HEK293 (cell line): Measurements from ENCODE around the gene HS3ST6.

Source experiments
- CTCF ChIA-PET: fragments of 350-600 bp; formaldehyde crosslinking; extraction: SDS; loops from one replicate; lab custom pipeline; 2021; ENCODE audit warnings: antibody characterized with exemption; lab: Yijun Ruan, JAX
- POLR2A ChIA-PET: fragments of 300-600 bp; formaldehyde crosslinking; extraction: SDS; loops from one replicate; lab custom pipeline; 2020; ENCODE audit warnings: antibody characterized with exemption, inconsistent platforms; lab: Yijun Ruan, JAX
- H3K27ac ChIP-seq: fragments of 200-500 bp; sonication (Bioruptor generic); 2 replicates; pipeline ENCODE4 v1.5.1; 2014; ENCODE audit warnings: low read depth, low read length, control low read depth, inconsistent platforms; ENCODE audit errors: extremely low read depth
- H3K36me3 ChIP-seq, 2 experiments: fragments of 200-500 bp in 1 of 2; sonication (Bioruptor generic) in 1 of 2; 1 replicate in 1 of 2; 2 replicates in 1 of 2; pipeline ENCODE4 v1.5.1; 2014 to 2017; ENCODE audit warnings: inconsistent platforms in 2 of 2, low read length in 2 of 2; ENCODE audit not compliant: control insufficient read depth in 2 of 2, insufficient read depth in 1 of 2
- H3K4me1 ChIP-seq: fragments of 200-500 bp; sonication (Bioruptor generic); 2 replicates; pipeline ENCODE4 v1.5.1; 2014; ENCODE audit warnings: mild to moderate bottlenecking, low read length, inconsistent platforms; ENCODE audit not compliant: control insufficient read depth, insufficient read depth
- H3K4me3 ChIP-seq: 2 replicates; pipeline ENCODE4 v1.5.1; 2011; ENCODE audit warnings: low read depth, mild to moderate bottlenecking, control low read depth, low read length, moderate library complexity
- H3K9me3 ChIP-seq: fragments of 200-500 bp; sonication (Bioruptor generic); 2 replicates; pipeline ENCODE4 v1.5.1; 2014; ENCODE audit warnings: low read depth, low read length, inconsistent platforms; ENCODE audit not compliant: control insufficient read depth, insufficient read depth
- FEZF1 ChIP-seq: fragments of 450-650 bp; formaldehyde crosslinking; IDR thresholded peaks from 2 replicates; pipeline ENCODE4 v1.5.1; 2016; ENCODE audit warnings: missing biosample characterization, missing genetic modification characterization
- SCRT2 ChIP-seq: fragments of 450-650 bp; formaldehyde crosslinking; IDR thresholded peaks from 2 replicates; pipeline ENCODE4 v1.5.1; 2016; ENCODE audit warnings: missing biosample characterization, missing genetic modification characterization
- SP7 ChIP-seq: fragments of 450-650 bp; formaldehyde crosslinking; IDR thresholded peaks from 2 replicates; pipeline ENCODE4 v1.5.1; 2016; ENCODE audit warnings: missing biosample characterization, missing genetic modification characterization
- ZFP37 ChIP-seq: fragments of 450-650 bp; formaldehyde crosslinking; IDR thresholded peaks from 2 replicates; pipeline ENCODE4 v1.5.1; 2016; ENCODE audit warnings: missing biosample characterization, missing genetic modification characterization
- ZNF112 ChIP-seq: fragments of 450-650 bp; formaldehyde crosslinking; IDR thresholded peaks from 2 replicates; pipeline ENCODE4 v1.5.0; 2017; ENCODE audit warnings: missing biosample characterization, missing genetic modification characterization
- ZNF169 ChIP-seq: fragments of 450-650 bp; formaldehyde crosslinking; IDR thresholded peaks from 2 replicates; pipeline ENCODE4 v1.5.1; 2016; ENCODE audit warnings: missing biosample characterization, missing genetic modification characterization
- ZNF221 ChIP-seq: fragments of 450-650 bp; formaldehyde crosslinking; IDR thresholded peaks from 2 replicates; pipeline ENCODE4 v1.5.1; 2017; ENCODE audit warnings: missing biosample characterization, missing genetic modification characterization, borderline replicate concordance
- ZNF223 ChIP-seq: fragments of 450-650 bp; formaldehyde crosslinking; IDR thresholded peaks from 2 replicates; pipeline ENCODE4 v1.5.1; 2016; ENCODE audit warnings: missing biosample characterization, missing genetic modification characterization
- ZNF239 ChIP-seq: fragments of 450-650 bp; formaldehyde crosslinking; IDR thresholded peaks from 2 replicates; pipeline ENCODE4 v1.5.1; 2016; ENCODE audit warnings: missing biosample characterization, missing genetic modification characterization
- ZNF24 ChIP-seq: fragments of 450-650 bp; formaldehyde crosslinking; IDR thresholded peaks from 2 replicates; pipeline ENCODE4 v1.5.1; 2016; ENCODE audit warnings: missing biosample characterization, missing genetic modification characterization
- ZNF335 ChIP-seq: fragments of 450-650 bp; formaldehyde crosslinking; conservative IDR thresholded peaks from 2 replicates; pipeline ENCODE4 v1.5.1; 2016; ENCODE audit warnings: missing biosample characterization, missing genetic modification characterization
- ZNF548 ChIP-seq: fragments of 450-650 bp; formaldehyde crosslinking; IDR thresholded peaks from 2 replicates; pipeline ENCODE4 v1.5.1; 2016; ENCODE audit warnings: missing biosample characterization, missing genetic modification characterization
- ZNF624 ChIP-seq: fragments of 450-650 bp; formaldehyde crosslinking; IDR thresholded peaks from 2 replicates; pipeline ENCODE4 v1.5.1; 2017; ENCODE audit warnings: missing biosample characterization, missing genetic modification characterization
- ZNF660 ChIP-seq: fragments of 450-650 bp; IDR thresholded peaks from 2 replicates; pipeline ENCODE4 v1.5.1; 2018; ENCODE audit warnings: missing biosample characterization, mild to moderate bottlenecking, missing genetic modification characterization
- ZNF707 ChIP-seq: fragments of 450-650 bp; formaldehyde crosslinking; IDR thresholded peaks from 2 replicates; pipeline ENCODE4 v1.5.1; 2016; ENCODE audit warnings: missing biosample characterization, missing genetic modification characterization
- ZNF785 ChIP-seq: fragments of 450-650 bp; formaldehyde crosslinking; IDR thresholded peaks from 2 replicates; pipeline ENCODE4 v1.5.1; 2016; ENCODE audit warnings: missing biosample characterization, missing genetic modification characterization
- ZNF792 ChIP-seq: fragments of 450-650 bp; formaldehyde crosslinking; IDR thresholded peaks from 2 replicates; pipeline ENCODE4 v1.5.1; 2016; ENCODE audit warnings: missing biosample characterization, missing genetic modification characterization
- ZSCAN30 ChIP-seq: fragments of 450-650 bp; IDR thresholded peaks from 2 replicates; pipeline ENCODE4 v1.5.1; 2018; ENCODE audit warnings: missing biosample characterization, mild to moderate bottlenecking, missing genetic modification characterization, moderate library complexity
- TF ChIP-seq, protein P1 (sequence below): fragments of 450-650 bp; formaldehyde crosslinking; IDR thresholded peaks from 2 replicates; pipeline ENCODE4 v1.5.1; 2016; ENCODE audit warnings: missing biosample characterization, missing genetic modification characterization
- TF ChIP-seq, protein P2 (sequence below): fragments of 450-650 bp; formaldehyde crosslinking; IDR thresholded peaks from 2 replicates; pipeline ENCODE4 v1.5.1; 2016; ENCODE audit warnings: missing biosample characterization, missing genetic modification characterization
- TF ChIP-seq, protein P3 (sequence below): fragments of 450-650 bp; formaldehyde crosslinking; IDR thresholded peaks from 2 replicates; pipeline ENCODE4 v1.5.1; 2017; ENCODE audit warnings: missing biosample characterization, missing genetic modification characterization
- TF ChIP-seq, protein P4 (sequence below): fragments of 450-650 bp; formaldehyde crosslinking; IDR thresholded peaks from 2 replicates; pipeline ENCODE4 v1.5.1; 2016; ENCODE audit warnings: missing biosample characterization, missing genetic modification characterization
- TF ChIP-seq, protein P5 (sequence below): fragments of 450-650 bp; formaldehyde crosslinking; IDR thresholded peaks from 2 replicates; pipeline ENCODE4 v1.5.0; 2017; ENCODE audit warnings: missing biosample characterization, missing genetic modification characterization, borderline replicate concordance

Gene HS3ST6

DNA sequence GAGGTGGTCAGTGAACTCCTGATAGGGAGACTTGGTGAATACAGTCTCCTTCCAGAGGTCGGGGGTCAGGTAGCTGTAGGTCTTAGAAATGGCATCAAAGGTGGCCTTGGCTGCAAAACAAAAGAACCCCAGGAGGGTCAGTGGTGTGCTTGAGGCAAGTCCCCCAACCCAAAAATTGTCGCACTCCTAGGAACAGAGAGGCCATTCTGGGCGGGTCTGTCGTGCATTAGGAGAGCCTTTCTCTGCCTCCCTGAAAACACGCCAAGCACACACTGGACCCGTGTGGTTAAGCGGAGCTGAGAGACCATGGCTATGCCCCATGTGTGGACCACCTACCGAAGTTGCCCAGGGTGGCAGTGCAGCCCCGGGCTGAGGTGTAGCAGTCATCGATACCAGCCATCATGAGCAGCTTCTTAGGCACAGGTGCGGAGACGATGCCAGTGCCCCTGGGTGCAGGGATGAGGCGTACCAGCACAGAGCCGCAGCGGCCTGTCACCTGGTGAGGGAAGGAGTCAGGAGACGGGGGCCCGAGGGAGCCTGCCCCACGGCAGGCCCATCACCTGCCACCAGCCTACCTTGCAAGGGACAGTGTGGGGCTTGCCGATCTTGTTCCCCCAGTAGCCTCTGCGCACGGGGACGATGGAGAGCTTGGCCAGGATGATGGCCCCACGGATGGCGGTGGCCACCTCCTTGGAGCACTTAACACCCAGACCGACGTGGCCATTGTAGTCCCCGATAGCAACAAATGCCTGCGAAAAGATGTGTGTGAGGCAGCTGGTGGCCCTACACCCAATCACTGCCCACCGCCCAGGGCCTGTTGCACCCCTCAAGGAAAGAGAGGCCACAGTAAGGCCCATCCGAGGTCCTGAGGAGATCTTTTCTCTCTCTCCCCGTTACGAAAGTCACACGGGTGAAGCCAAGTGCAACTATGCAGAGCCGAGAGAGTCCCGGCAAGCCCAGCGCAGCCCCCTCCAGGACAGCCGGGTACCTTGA is 44.2 kb upstream of the HS3ST6 start (continued):
- TF ChIP-seq ZNF239 (tag by site-specific recombination) (peak; percentile 18; the same call in 1 of the 2 replicates), ZNF335 (peak; percentile 12), ZSCAN30 (tag by site-specific recombination) (0 out of 2 replicates have a peak, but pooled peaks have one; percentile 17)
- TF ChIP-seq, protein P1, sequence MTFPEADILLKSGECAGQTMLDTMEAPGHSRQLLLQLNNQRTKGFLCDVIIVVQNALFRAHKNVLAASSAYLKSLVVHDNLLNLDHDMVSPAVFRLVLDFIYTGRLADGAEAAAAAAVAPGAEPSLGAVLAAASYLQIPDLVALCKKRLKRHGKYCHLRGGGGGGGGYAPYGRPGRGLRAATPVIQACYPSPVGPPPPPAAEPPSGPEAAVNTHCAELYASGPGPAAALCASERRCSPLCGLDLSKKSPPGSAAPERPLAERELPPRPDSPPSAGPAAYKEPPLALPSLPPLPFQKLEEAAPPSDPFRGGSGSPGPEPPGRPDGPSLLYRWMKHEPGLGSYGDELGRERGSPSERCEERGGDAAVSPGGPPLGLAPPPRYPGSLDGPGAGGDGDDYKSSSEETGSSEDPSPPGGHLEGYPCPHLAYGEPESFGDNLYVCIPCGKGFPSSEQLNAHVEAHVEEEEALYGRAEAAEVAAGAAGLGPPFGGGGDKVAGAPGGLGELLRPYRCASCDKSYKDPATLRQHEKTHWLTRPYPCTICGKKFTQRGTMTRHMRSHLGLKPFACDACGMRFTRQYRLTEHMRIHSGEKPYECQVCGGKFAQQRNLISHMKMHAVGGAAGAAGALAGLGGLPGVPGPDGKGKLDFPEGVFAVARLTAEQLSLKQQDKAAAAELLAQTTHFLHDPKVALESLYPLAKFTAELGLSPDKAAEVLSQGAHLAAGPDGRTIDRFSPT (tag by site-specific recombination) = peak; percentile 98
- TF ChIP-seq, all 188 proteins: peak for 24; not testable (repeated sequence) for 164

DNA sequence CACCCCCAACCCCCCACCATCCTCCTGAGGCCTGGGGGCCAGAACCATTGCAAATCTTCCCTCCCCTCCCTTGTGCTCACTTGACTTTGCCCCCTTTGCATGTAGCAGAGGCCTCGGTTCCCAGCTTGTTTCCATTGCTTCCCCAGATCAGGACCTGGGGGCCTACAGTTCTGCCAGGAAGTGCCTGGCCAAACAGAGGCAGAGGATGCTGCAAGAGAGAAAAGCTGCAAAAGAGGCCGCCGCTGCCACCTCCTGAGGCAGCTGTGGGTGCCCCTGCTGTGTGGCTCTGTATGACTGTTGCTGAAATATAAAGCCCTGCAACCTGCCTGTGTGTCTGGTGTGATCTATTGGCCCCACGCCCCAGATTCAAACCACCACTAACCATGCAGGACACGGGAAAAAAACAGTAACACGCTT is 43.4 kb upstream of the HS3ST6 start:
- Histone ChIP-seq H3K9me3 (no peaks in the 10 kb centered on the region), H3K36me3 (peaks cover 0 to 37% of the 10 kb centered on the region in 2 experiments; a peak in 1 of 3 replicates), H3K4me3 (no peak overlapping the region), H3K4me1 (no peaks in the 10 kb centered on the region; the same call in 1 of the 2 replicates), H3K27ac (peak overlapping the region; percentile 100; the same call in 1 of the 2 replicates)
- CTCF ChIA-PET = interaction anchor here (1.7 to 2.1 kb wide), 2 partner anchors 10 to 42 kb away, joined by 4 to 6 read pairs; partner anchors contain the start of gene TBL3
- POLR2A ChIA-PET = interaction anchor here (0.6 to 2.4 kb wide), 9 partner anchors 10 to 396 kb away, joined by 3 to 17 read pairs (median 4); partner anchors contain the start of genes GFER, NOXO1, TBL3 and TRAF7
- TF ChIP-seq ZNF112 (tag by site-specific recombination) (no peak), FEZF1 (tag by site-specific recombination) (peak; percentile 75), ZNF24 (tag by site-specific recombination) (0 out of 2 replicates have a peak, but pooled peaks have one; percentile 19), ZNF785 (tag by site-specific recombination) (no peak), SP7 (tag by site-specific recombination) (no peak), ZSCAN30 (tag by site-specific recombination) (peak; percentile 81), ZNF792 (tag by site-specific recombination) (no peak), ZNF548 (tag by site-specific recombination) (no peak), ZNF707 (tag by site-specific recombination) (no peak), ZNF223 (tag by site-specific recombination) (no peak), ZNF624 (tag by site-specific recombination) (no peak), SCRT2 (tag by site-specific recombination) (no peak), ZNF221 (tag by site-specific recombination) (no peak), ZNF169 (tag by site-specific recombination) (no peak), ZNF660 (tag by site-specific recombination) (no peak; the same call in 1 of the 2 replicates), ZFP37 (tag by site-specific recombination) (no peak)
- TF ChIP-seq, protein P2, sequence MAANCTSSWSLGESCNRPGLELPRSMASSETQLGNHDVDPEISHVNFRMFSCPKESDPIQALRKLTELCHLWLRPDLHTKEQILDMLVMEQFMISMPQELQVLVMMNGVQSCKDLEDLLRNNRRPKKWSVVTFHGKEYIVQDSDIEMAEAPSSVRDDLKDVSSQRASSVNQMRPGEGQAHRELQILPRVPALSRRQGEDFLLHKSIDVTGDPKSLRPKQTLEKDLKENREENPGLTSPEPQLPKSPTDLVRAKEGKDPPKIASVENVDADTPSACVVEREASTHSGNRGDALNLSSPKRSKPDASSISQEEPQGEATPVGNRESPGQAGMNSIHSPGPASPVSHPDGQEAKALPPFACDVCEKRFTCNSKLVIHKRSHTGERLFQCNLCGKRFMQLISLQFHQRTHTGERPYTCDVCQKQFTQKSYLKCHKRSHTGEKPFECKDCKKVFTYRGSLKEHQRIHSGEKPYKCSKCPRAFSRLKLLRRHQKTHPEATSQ (tag by site-specific recombination) = no peak
- TF ChIP-seq, protein P3, sequence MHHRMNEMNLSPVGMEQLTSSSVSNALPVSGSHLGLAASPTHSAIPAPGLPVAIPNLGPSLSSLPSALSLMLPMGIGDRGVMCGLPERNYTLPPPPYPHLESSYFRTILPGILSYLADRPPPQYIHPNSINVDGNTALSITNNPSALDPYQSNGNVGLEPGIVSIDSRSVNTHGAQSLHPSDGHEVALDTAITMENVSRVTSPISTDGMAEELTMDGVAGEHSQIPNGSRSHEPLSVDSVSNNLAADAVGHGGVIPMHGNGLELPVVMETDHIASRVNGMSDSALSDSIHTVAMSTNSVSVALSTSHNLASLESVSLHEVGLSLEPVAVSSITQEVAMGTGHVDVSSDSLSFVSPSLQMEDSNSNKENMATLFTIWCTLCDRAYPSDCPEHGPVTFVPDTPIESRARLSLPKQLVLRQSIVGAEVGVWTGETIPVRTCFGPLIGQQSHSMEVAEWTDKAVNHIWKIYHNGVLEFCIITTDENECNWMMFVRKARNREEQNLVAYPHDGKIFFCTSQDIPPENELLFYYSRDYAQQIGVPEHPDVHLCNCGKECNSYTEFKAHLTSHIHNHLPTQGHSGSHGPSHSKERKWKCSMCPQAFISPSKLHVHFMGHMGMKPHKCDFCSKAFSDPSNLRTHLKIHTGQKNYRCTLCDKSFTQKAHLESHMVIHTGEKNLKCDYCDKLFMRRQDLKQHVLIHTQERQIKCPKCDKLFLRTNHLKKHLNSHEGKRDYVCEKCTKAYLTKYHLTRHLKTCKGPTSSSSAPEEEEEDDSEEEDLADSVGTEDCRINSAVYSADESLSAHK (tag by site-specific recombination) = no peak
- TF ChIP-seq, protein P4, sequence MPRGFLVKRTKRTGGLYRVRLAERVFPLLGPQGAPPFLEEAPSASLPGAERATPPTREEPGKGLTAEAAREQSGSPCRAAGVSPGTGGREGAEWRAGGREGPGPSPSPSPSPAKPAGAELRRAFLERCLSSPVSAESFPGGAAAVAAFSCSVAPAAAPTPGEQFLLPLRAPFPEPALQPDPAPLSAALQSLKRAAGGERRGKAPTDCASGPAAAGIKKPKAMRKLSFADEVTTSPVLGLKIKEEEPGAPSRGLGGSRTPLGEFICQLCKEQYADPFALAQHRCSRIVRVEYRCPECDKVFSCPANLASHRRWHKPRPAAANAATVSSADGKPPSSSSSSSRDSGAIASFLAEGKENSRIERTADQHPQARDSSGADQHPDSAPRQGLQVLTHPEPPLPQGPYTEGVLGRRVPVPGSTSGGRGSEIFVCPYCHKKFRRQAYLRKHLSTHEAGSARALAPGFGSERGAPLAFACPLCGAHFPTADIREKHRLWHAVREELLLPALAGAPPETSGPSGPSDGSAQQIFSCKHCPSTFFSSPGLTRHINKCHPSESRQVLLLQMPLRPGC (tag by site-specific recombination) = 0 out of 2 replicates have a peak, but pooled peaks have one; percentile 20
- TF ChIP-seq, protein P5, sequence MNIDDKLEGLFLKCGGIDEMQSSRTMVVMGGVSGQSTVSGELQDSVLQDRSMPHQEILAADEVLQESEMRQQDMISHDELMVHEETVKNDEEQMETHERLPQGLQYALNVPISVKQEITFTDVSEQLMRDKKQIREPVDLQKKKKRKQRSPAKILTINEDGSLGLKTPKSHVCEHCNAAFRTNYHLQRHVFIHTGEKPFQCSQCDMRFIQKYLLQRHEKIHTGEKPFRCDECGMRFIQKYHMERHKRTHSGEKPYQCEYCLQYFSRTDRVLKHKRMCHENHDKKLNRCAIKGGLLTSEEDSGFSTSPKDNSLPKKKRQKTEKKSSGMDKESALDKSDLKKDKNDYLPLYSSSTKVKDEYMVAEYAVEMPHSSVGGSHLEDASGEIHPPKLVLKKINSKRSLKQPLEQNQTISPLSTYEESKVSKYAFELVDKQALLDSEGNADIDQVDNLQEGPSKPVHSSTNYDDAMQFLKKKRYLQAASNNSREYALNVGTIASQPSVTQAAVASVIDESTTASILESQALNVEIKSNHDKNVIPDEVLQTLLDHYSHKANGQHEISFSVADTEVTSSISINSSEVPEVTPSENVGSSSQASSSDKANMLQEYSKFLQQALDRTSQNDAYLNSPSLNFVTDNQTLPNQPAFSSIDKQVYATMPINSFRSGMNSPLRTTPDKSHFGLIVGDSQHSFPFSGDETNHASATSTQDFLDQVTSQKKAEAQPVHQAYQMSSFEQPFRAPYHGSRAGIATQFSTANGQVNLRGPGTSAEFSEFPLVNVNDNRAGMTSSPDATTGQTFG = no peak
